ENCODE measurements around the gene WDR6. TPM values are rescaled to one million over a fixed set of nuclear protein-coding genes. Genes with fewer than 3 reads are reported as not detected.

The WDR6 gene
- total RNA-seq, 2 donors from 2014 or later, result 92.3 to 150 TPM

DNA sequence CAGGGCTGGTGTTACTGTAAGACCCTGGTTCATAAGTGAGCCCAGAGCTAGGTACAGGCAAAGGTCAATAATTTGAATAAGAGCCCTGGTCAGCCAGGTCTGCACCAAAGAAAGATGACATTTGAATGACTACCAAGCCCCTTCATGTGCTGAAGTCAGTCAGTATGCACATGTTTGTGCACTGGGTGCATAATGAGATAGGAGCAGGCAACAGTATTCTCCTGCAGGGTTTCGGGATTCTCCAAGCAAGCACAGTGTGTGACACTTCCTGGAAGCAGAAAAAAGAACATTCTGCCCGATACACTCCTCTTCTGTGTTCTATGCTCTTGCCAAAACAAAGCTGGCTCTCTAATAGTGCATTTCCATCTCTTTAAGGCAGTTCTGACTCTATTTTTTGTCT, 27.5 kb downstream of the WDR6 start:
- Histone ChIP-seq H3K27ac (no peak overlapping the region), H3K4me1 (no peaks in the 10 kb centered on the region), H3K27me3 (no peaks in the 10 kb centered on the region), H3K9ac (ENCODE audit: low read depth in 2 of 2, low read length in 2 of 2) (no peak overlapping the region), H3K4me3 (no peak overlapping the region), H3K9me3 (no peaks in the 10 kb centered on the region), H3K36me3 (peaks cover 13% of the 10 kb centered on the region)
- TF ChIP-seq, protein P1, sequence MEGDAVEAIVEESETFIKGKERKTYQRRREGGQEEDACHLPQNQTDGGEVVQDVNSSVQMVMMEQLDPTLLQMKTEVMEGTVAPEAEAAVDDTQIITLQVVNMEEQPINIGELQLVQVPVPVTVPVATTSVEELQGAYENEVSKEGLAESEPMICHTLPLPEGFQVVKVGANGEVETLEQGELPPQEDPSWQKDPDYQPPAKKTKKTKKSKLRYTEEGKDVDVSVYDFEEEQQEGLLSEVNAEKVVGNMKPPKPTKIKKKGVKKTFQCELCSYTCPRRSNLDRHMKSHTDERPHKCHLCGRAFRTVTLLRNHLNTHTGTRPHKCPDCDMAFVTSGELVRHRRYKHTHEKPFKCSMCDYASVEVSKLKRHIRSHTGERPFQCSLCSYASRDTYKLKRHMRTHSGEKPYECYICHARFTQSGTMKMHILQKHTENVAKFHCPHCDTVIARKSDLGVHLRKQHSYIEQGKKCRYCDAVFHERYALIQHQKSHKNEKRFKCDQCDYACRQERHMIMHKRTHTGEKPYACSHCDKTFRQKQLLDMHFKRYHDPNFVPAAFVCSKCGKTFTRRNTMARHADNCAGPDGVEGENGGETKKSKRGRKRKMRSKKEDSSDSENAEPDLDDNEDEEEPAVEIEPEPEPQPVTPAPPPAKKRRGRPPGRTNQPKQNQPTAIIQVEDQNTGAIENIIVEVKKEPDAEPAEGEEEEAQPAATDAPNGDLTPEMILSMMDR (IDR thresholded peaks at IDR 0.05), result no peak
- intact Hi-C loops (cut with DNase I), result no loop called here
- no peak for DNase-seq

DNA sequence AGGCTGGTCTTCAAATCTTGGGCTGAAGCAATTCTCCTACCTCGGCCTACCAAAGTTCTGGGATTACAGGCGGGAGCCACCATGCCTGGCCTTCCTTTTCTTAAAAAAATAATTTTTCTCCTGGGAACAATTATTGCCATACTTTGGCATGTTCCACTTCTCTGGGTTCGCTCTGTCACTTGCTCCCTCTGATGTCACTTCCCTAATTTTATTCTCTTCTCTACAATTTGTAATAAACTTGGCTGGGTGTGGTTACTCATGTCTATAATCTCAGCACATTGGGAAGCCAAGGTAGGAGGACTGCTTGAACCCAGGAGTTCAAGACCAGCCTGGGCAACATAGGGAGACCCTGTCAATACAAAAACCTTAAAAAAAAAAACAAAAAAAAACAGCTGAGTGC, 28.1 kb downstream of the WDR6 start:
- intact Hi-C loops (cut with DNase I), result no loop called here
- TF ChIP-seq, protein P1 (IDR thresholded peaks at IDR 0.05), result no peak
- H3K36me3 ChIP-seq, result peaks cover 13% of the 10 kb centered on the region

DNA sequence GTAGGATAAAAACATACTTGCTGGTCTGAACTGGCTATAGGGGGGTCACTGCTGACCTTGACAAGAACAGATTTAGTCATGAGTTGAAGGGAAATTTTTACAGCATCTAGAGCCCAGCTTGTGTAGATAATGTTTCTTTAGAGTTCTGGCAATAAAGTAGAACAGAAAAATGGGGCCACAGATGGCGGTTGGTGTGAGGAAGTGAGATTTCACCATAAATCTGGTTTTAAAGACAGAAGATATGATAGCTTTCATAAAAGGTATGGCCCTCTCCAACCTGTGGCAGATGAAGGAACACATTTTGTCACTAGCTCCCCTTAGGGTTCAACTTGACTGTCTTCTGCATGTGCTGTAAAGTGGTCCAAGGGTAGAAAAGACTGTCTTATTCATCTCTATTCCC, 46.4 kb downstream of the WDR6 start:
- no peak overlapping the region for H3K27ac ChIP-seq
- intact Hi-C loops (cut with DNase I), result no loop called here
- H3K27me3 ChIP-seq, result no peaks in the 10 kb centered on the region
- H3K9me3 ChIP-seq, result no peaks in the 10 kb centered on the region
- DNase-seq, result no peak
- H3K36me3 ChIP-seq, result peaks cover 8% of the 10 kb centered on the region
- no peaks in the 10 kb centered on the region for H3K4me1 ChIP-seq
- H3K9ac ChIP-seq (ENCODE audit: low read depth in 2 of 2, low read length in 2 of 2), result no peak overlapping the region
- TF ChIP-seq, protein P1 (IDR thresholded peaks at IDR 0.05), result no peak
- no peak overlapping the region for H3K4me3 ChIP-seq

More for the DNA sequence above, 28.1 kb downstream of the WDR6 start:
- Histone ChIP-seq H3K27ac (no peak overlapping the region), H3K9ac (ENCODE audit: low read depth in 2 of 2, low read length in 2 of 2) (no peak overlapping the region), H3K4me1 (no peaks in the 10 kb centered on the region), H3K4me3 (no peak overlapping the region), H3K9me3 (no peaks in the 10 kb centered on the region), H3K27me3 (no peaks in the 10 kb centered on the region)
- DNase-seq, result no peak

DNA sequence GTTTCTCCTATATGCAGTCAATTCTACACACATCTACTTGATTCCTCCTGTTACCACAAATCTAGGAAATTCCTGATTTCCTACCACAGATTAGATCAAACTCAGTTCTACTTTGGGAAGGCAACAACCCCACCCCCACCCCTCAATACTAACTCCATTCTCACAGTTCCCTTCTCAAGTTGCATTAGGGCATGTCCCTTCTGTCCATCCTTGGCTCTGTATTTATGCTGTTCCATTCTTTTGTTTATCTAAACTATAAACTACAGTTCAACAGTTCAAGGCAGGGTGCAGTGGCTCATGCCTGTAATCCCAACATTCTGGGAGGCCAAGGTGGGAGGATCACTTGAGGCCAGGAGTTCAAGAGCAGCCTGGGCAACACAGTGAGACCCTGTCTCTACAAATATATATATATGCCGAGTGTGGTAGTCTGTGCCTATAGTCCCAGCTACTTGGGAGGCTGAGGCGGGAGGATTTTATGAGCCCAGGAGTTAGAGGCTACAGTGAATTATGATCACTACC, 47.2 kb downstream of the WDR6 start:
- no peak overlapping the region for H3K4me3 ChIP-seq
- H3K36me3 ChIP-seq, result peaks cover 8% of the 10 kb centered on the region
- no peaks in the 10 kb centered on the region for H3K9me3 ChIP-seq
- H3K4me1 ChIP-seq, result no peaks in the 10 kb centered on the region
- intact Hi-C loops (cut with DNase I), result no loop called here
- TF ChIP-seq, protein P1 (IDR thresholded peaks at IDR 0.05), result no peak
- no peak overlapping the region for H3K9ac ChIP-seq (ENCODE audit: low read depth in 2 of 2, low read length in 2 of 2)
- H3K27ac ChIP-seq, result no peak overlapping the region
- no peak for DNase-seq
- H3K27me3 ChIP-seq, result no peaks in the 10 kb centered on the region

DNA sequence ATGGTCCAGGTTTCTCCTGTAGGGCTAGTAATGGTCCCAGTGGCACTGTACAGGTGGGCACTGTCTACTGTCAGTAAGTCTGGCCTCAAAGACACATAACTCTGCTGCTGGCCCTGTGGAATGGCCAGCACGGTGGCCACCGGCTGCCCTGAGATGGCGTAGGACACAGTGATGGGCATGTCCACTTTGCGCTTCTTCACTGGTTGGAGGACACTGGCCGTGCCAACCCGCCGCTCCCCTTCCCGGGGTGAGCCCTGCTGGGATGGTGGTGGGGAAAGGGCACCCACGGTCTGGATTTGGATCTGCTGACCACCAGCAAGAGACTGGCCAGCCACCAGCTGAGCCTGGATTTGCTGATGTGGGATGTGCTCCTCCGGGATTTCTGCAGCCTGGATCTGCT, 50.1 kb downstream of the WDR6 start:
- Histone ChIP-seq H3K27ac (no peak overlapping the region), H3K9me3 (no peaks in the 10 kb centered on the region), H3K27me3 (no peaks in the 10 kb centered on the region), H3K4me3 (no peak overlapping the region), H3K36me3 (peaks cover 8% of the 10 kb centered on the region), H3K4me1 (no peaks in the 10 kb centered on the region), H3K9ac (ENCODE audit: low read depth in 2 of 2, low read length in 2 of 2) (no peak overlapping the region)
- DNase-seq, result no peak
- intact Hi-C loops (cut with DNase I), result no loop called here
- TF ChIP-seq, protein P1 (IDR thresholded peaks at IDR 0.05), result no peak

All from colonic mucosa (tissue), 4 donors.